Activated B cell treated with CpG ODN at 0.5 μM for 24 hours (primary cell): ENCODE results near the gene ABCC2. TPM values are rescaled to one million over a fixed set of nuclear protein-coding genes. Genes with fewer than 3 reads are reported as not detected.

ENCODE experiments used
- ATAC-seq: fragments of 200-7000 bp; cut with Tn5 transposase; one replicate; pipeline ENCODE4 v1.10.0; 2021; ENCODE audit warnings: low read depth, mild to moderate bottlenecking, moderate library complexity
- CTCF ChIA-PET: fragments of 350-600 bp; sonication (Branson Sonifier 250); formaldehyde crosslinking; loops from one replicate; lab custom pipeline; 2021; ENCODE audit warnings: antibody characterized with exemption; lab: Charles Lee
- POLR2A ChIA-PET: fragments of 350-600 bp; sonication (Branson Sonifier 250); formaldehyde crosslinking; loops from one replicate; lab custom pipeline; 2021; ENCODE audit warnings: antibody characterized with exemption; lab: Charles Lee
- DNase-seq: peaks from one replicate; pipeline ENCODE4 v3.0.0; 2022
- H3K27ac Mint-ChIP-seq: one replicate; pipeline ENCODE4 v1.8.0; 2020; ENCODE audit warnings: mixed read lengths
- H3K27me3 Mint-ChIP-seq: one replicate; pipeline ENCODE4 v1.8.0; 2021; ENCODE audit warnings: mixed read lengths
- H3K36me3 Mint-ChIP-seq: one replicate; pipeline ENCODE4 v1.8.0; 2021; ENCODE audit warnings: low read depth, mixed read lengths
- H3K4me1 Mint-ChIP-seq: one replicate; pipeline ENCODE4 v1.8.0; 2021; ENCODE audit warnings: mixed read lengths
- H3K4me3 Mint-ChIP-seq: one replicate; pipeline ENCODE4 v1.8.0; 2020; ENCODE audit warnings: mild to moderate bottlenecking, mixed read lengths
- H3K9me3 Mint-ChIP-seq: one replicate; pipeline ENCODE4 v1.8.0; 2020; ENCODE audit warnings: mixed read lengths
- intact Hi-C: fragments of 100-400 bp; cut with micrococcal nuclease; formaldehyde crosslinking; loops from one replicate; pipeline ENCODE4 v1.15.1; 2024
- total RNA-seq: library from RNA; stranded (reverse); gene quantifications from 2 replicates; pipeline ENCODE4 v1.2.3, GENCODE V29; 2022
- TF ChIP-seq, protein P1 (sequence below): fragments of 200-600 bp; IDR thresholded peaks from one replicate; pipeline ENCODE4 v1.8.0; 2022; ENCODE audit warnings: antibody characterized with exemption, mild to moderate bottlenecking

Gene ABCC2
- total RNA-seq, 1 donor from 2014 or later = 4.0 TPM

DNA sequence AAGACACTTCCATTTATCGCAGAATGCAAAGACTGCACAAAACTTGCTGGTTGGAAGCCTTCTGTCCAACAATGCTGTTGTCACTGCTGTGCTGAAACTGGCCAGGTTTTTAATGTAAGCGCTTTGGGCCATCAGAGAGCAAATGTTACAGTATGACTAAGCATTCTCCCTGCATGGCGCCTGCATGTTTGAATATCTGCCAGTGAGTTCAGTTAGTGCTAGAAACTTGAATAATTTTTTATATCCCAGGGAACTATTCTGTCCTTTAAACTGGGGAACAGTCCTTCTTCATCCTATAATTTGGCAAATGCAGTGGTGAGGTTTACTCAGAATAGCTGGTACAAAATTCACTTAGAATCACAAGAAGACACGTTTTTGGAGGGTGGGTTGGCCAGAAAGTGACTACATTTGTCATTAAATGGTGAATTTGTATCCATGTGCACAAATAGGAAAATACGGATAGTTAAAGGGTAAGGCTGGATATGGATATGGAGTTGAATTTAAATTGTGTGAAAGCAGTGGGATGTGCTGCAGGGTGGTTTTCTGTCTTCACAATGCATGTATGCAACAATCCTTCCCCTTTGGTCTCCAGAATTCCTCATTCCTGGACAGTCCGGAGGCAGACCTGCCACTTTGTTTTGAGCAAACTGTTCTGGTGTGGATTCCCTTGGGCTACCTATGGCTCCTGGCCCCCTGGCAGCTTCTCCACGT lies 1.7 kb downstream of the ABCC2 start:
- no peak overlapping the region for H3K27ac Mint-ChIP-seq
- H3K9me3 Mint-ChIP-seq = no peaks in the 10 kb centered on the region
- DNase-seq (no peak), ATAC-seq (no peak)
- CTCF ChIA-PET = no interaction called here
- H3K4me3 Mint-ChIP-seq = no peak overlapping the region
- H3K36me3 Mint-ChIP-seq = peaks cover 1% of the 10 kb centered on the region
- H3K4me1 Mint-ChIP-seq = peaks cover 5% of the 10 kb centered on the region
- H3K27me3 Mint-ChIP-seq = no peaks in the 10 kb centered on the region
- TF ChIP-seq, protein P1, sequence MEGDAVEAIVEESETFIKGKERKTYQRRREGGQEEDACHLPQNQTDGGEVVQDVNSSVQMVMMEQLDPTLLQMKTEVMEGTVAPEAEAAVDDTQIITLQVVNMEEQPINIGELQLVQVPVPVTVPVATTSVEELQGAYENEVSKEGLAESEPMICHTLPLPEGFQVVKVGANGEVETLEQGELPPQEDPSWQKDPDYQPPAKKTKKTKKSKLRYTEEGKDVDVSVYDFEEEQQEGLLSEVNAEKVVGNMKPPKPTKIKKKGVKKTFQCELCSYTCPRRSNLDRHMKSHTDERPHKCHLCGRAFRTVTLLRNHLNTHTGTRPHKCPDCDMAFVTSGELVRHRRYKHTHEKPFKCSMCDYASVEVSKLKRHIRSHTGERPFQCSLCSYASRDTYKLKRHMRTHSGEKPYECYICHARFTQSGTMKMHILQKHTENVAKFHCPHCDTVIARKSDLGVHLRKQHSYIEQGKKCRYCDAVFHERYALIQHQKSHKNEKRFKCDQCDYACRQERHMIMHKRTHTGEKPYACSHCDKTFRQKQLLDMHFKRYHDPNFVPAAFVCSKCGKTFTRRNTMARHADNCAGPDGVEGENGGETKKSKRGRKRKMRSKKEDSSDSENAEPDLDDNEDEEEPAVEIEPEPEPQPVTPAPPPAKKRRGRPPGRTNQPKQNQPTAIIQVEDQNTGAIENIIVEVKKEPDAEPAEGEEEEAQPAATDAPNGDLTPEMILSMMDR = no peak
- POLR2A ChIA-PET = no interaction called here
- intact Hi-C loops = no loop called here

DNA sequence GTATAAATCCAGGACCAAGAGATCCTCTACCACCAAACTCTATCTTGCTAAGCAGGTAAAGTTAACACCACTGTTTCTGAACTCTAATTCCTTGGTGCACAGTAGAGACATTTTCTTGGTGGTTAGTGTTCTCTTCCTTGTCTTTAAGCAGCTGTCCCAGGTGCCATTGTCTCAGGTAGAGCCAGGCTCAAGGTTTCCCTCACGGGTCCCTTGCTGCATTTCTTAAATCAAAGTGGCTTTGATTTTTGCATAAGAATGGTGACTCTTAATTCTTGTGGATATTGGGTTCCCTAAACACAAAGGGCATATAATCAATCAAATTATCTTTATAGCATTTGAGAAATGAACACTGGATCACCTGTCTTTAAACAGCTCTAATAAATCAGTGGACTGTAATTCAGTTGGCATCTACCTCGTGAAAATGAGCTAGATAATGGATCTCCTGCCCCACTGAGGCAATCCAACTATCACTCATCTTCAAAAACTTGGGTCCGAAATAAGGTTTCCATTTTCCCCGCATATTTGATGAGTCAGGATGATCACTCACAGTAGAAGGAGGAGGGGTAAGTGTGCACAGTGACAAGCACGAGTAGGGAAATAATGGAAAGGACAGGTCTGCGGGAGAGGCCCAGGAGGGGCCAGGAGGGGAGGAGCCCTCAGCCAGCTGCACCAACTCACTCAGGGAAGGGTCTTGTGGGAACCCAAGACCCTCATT lies 2.4 kb downstream of the ABCC2 start:
- TF ChIP-seq, protein P1 = no peak
- DNase-seq = no peak
- peaks cover 1% of the 10 kb centered on the region for H3K36me3 Mint-ChIP-seq
- intact Hi-C loops = no loop called here
- ChIA-PET POLR2A (no interaction called here), CTCF (no interaction called here)
- no peaks in the 10 kb centered on the region for H3K9me3 Mint-ChIP-seq
- H3K4me3 Mint-ChIP-seq = no peak overlapping the region
- no peak for ATAC-seq
- H3K27me3 Mint-ChIP-seq = no peaks in the 10 kb centered on the region
- no peaks in the 10 kb centered on the region for H3K4me1 Mint-ChIP-seq
- H3K27ac Mint-ChIP-seq = no peak overlapping the region

DNA sequence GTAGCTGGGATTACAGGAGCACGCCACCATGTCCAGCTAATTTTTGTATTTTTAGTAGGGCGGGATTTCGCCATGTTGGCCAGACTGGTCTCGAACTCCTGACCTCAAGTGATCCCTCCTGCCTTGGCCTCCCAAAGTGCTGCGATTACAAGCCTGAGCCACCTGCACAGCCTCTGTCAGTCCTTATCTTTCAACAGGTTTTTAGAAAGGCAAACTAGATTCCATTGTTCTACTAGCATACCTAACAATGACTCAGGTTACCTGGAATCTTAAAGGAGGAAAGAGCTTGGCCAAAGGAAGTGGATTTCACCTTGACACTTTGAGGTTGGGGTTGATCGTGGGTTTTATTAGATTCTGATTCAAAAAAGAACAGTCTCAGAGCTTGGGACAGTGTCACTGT lies 3.2 kb downstream of the ABCC2 start:
- Mint-ChIP-seq H3K4me3 (no peak overlapping the region), H3K9me3 (no peaks in the 10 kb centered on the region), H3K4me1 (no peaks in the 10 kb centered on the region), H3K27ac (no peak overlapping the region), H3K27me3 (no peaks in the 10 kb centered on the region), H3K36me3 (peaks cover 1% of the 10 kb centered on the region)
- TF ChIP-seq, protein P1 = no peak
- intact Hi-C loops = no loop called here
- no peak for DNase-seq
- CTCF ChIA-PET = no interaction called here
- no peak for ATAC-seq
- POLR2A ChIA-PET = no interaction called here

DNA sequence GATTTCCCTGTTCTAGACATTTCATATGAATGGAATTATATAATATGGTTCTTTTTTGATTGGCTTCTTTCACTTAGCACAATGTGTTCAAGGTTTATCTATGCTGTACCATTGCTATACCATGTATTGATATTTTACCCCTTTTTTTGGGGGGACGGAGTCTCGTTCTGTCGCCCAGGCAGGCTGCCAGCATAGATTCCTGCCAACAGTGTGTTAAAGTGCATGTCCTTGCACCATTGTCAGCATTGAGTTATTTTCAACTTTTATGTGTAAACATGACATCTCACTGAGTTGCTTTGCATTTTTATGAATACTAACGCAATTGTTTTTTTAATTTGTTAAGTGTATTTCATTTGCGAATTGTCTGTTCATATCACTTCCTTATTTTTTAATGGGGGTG lies 4.9 kb downstream of the ABCC2 start:
- POLR2A ChIA-PET = no interaction called here
- Mint-ChIP-seq H3K4me3 (no peak overlapping the region), H3K4me1 (no peaks in the 10 kb centered on the region), H3K27me3 (no peaks in the 10 kb centered on the region), H3K36me3 (peaks cover 1% of the 10 kb centered on the region), H3K9me3 (no peaks in the 10 kb centered on the region), H3K27ac (no peak overlapping the region)
- ATAC-seq (no peak), DNase-seq (no peak)
- CTCF ChIA-PET = no interaction called here
- TF ChIP-seq, protein P1 = no peak
- intact Hi-C loops = no loop called here

DNA sequence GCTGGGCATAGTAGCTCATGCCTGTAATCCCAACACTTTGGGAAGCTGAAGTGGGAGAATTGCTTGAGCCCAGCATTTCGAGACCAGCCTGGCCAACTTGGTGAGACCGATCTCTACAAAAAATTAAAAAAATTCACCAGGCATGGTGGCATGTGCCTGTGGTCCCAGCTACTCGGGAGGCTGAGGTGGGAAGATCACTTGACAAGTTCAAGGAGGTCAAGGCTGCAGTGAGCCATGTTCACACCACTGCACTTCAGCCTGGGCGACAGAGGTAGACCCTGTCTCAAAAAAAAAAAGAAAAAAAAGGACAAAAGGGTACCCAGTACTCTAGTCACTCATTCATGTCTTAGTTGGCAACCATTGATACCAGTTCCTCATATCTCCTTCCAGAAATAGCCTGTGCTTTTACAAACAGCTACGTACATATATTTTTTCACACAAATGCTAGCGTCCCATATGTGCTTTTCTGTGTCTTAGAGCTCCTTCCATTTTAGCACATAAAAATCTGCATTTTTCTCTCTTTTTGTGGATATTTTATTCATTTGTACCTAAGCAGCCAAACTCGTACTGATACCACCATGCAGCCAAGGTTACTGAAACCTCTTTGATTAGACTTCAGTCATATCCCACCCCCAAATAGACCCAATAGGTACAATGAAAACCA lies 5.5 kb downstream of the ABCC2 start:
- no peak overlapping the region for H3K4me3 Mint-ChIP-seq
- H3K4me1 Mint-ChIP-seq = no peaks in the 10 kb centered on the region
- ATAC-seq (no peak), DNase-seq (no peak)
- H3K27ac Mint-ChIP-seq = no peak overlapping the region
- H3K36me3 Mint-ChIP-seq = peaks cover 1% of the 10 kb centered on the region
- ChIA-PET POLR2A (no interaction called here), CTCF (no interaction called here)
- intact Hi-C loops = no loop called here
- no peaks in the 10 kb centered on the region for H3K9me3 Mint-ChIP-seq
- H3K27me3 Mint-ChIP-seq = no peaks in the 10 kb centered on the region
- TF ChIP-seq, protein P1 = no peak
